HG02840 (cell line): ENCODE measurements around the gene NTMT1.
"Not testable (repeated sequence)": the region's sequence is repeated elsewhere in the genome, so short reads cannot be mapped to it uniquely, and the experiment has no call there.

ENCODE experiments used
- ATAC-seq: cut with Tn5 transposase; IDR thresholded peaks from one replicate; pipeline ENCODE4 v1.9.1; 2021; ENCODE audit warnings: mild to moderate bottlenecking, moderate library complexity, moderate number of reproducible peaks; ENCODE audit not compliant: unreplicated experiment, low FRiP score

NTMT1 gene

GRCh38 chr9:129626079-129626624 is at the start of gene NTMT1:
Gene NTMT1 (plus strand): TSS chr9:129626163. CDS start chr9:129632704, 6,541 bp downstream.
- peak; percentile 86 for ATAC-seq

- ATAC-seq = no peak
These were observed 49.1 kb upstream of the NTMT1 start for GRCh38 chr9:129576546-129577543.

- no peak for ATAC-seq
These were observed 46.7 kb upstream of the NTMT1 start for GRCh38 chr9:129579294-129579693.

- ATAC-seq = no peak
These were observed 45.6 kb upstream of the NTMT1 start for GRCh38 chr9:129580211-129580915.

GRCh38 chr9:129581505-129582189 is 44.3 kb upstream of the NTMT1 start:
- ATAC-seq = no peak

- no peak for ATAC-seq
These were observed 43.1 kb upstream of the NTMT1 start for GRCh38 chr9:129582855-129583254.

- ATAC-seq = no peak
These were observed 42.5 kb upstream of the NTMT1 start for GRCh38 chr9:129583308-129584038.

- ATAC-seq = no peak
These were observed 41.8 kb upstream of the NTMT1 start for GRCh38 chr9:129584136-129584535.

GRCh38 chr9:129585352-129585751 is 40.6 kb upstream of the NTMT1 start:
- ATAC-seq = no peak

GRCh38 chr9:129586245-129586644 is 39.7 kb upstream of the NTMT1 start:
- no peak for ATAC-seq

GRCh38 chr9:129586685-129587084 is 39.3 kb upstream of the NTMT1 start:
- no peak for ATAC-seq

GRCh38 chr9:129587487-129588262 is 38.3 kb upstream of the NTMT1 start:
- ATAC-seq = no peak

GRCh38 chr9:129590466-129590865 is 35.5 kb upstream of the NTMT1 start:
- no peak for ATAC-seq

- no peak for ATAC-seq
These were observed 34.0 kb upstream of the NTMT1 start for GRCh38 chr9:129591916-129592315.

- not testable (repeated sequence) for ATAC-seq
These were observed 33.2 kb upstream of the NTMT1 start for GRCh38 chr9:129592790-129593189.

- no peak for ATAC-seq
These were observed 31.3 kb upstream of the NTMT1 start for GRCh38 chr9:129594632-129595031.

- no peak for ATAC-seq
These were observed 30.6 kb upstream of the NTMT1 start for GRCh38 chr9:129595311-129595741.

- ATAC-seq = no peak
These were observed 29.9 kb upstream of the NTMT1 start for GRCh38 chr9:129595903-129596540.
